Liver (tissue), 3 donors: ENCODE data around the gene FBXO34.

Experiments
- ATF3 ChIP-seq: IDR thresholded peaks from 2 replicates; pipeline ENCODE4 v1.6.1; 2016; ENCODE audit warnings: antibody characterized with exemption
- EGR1 ChIP-seq, 2 donors: IDR thresholded peaks; 2 replicates each; pipeline ENCODE4 v1.6.1; 2016 to 2018; ENCODE audit warnings: antibody characterized with exemption in 2 of 2, low read depth in 2 of 2
- GABPA ChIP-seq, 2 donors: IDR thresholded peaks in 1 of 2; conservative IDR thresholded peaks in 1 of 2; 2 replicates each; pipeline ENCODE4 v1.6.1; 2016; ENCODE audit warnings: antibody characterized with exemption in 2 of 2, mild to moderate bottlenecking in 1 of 2, moderate library complexity in 1 of 2
- HNF4G ChIP-seq: IDR thresholded peaks from 2 replicates; pipeline ENCODE4 v1.6.1; 2016; ENCODE audit warnings: antibody characterized with exemption
- MAX ChIP-seq: IDR thresholded peaks from 2 replicates; pipeline ENCODE4 v1.6.1; 2016; ENCODE audit warnings: antibody characterized with exemption
- RAD21 ChIP-seq, 2 donors: IDR thresholded peaks; 2 replicates each; pipeline ENCODE4 v1.6.1; 2016; ENCODE audit warnings: antibody characterized with exemption in 2 of 2, mild to moderate bottlenecking in 2 of 2
- REST ChIP-seq: IDR thresholded peaks from 2 replicates; pipeline ENCODE4 v1.6.1; 2016; ENCODE audit warnings: antibody characterized with exemption, mild to moderate bottlenecking
- SP1 ChIP-seq: IDR thresholded peaks from 2 replicates; pipeline ENCODE4 v1.6.1; 2018; ENCODE audit warnings: antibody characterized with exemption, mild to moderate bottlenecking
- TAF1 ChIP-seq: conservative IDR thresholded peaks from 2 replicates; pipeline ENCODE4 v1.6.1; 2016; ENCODE audit warnings: antibody characterized with exemption, mild to moderate bottlenecking
- YY1 ChIP-seq: IDR thresholded peaks from 2 replicates; pipeline ENCODE4 v1.6.1; 2016; ENCODE audit warnings: antibody characterized with exemption, mild to moderate bottlenecking
- ZBTB33 ChIP-seq: IDR thresholded peaks from 2 replicates; pipeline ENCODE4 v1.6.1; 2016; ENCODE audit warnings: antibody characterized with exemption
- TF ChIP-seq, protein P1 (sequence below): fragments of 150-350 bp; IDR thresholded peaks from 2 replicates; pipeline ENCODE4 v1.5.1; 2017; ENCODE audit warnings: improper control_type of control experiment, low read depth, low read length; ENCODE audit not compliant: missing input control
- donor health status: healthy.
- donor health status: healthy.

DNA sequence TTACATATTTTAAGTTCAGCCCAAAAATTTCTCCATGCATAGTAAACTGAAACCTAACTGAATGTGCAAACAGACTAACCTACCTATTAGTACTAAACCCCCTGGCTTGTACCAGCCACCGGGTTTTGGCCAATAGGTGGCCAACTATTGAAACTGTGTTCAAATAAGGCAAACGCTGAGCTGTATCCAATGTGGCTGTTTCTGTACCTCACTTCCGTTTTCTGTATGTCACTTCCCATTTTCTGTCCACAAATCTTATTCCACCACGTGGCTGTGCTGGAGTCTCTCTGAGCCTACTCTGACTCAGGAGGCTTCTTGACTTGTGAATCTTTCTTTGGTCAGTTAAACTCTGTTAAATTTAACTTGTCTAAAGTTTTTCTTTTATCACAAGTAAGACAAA is 6.0 kb upstream of the FBXO34 start:
- TF ChIP-seq TAF1 (no peak), ZBTB33 (no peak), REST (no peak), RAD21 (IDR thresholded peaks at IDR 0.05) (no peak), SP1 (no peak), YY1 (no peak), HNF4G (no peak), MAX (no peak), ATF3 (no peak), EGR1 (IDR thresholded peaks at IDR 0.05; ENCODE audit: low read depth in 2 of 2) (no peak), GABPA (IDR thresholded peaks at IDR 0.05 in 1 of 2, conservative IDR thresholded peaks at IDR 0.05 in 1 of 2) (no peak)
- TF ChIP-seq, protein P1, sequence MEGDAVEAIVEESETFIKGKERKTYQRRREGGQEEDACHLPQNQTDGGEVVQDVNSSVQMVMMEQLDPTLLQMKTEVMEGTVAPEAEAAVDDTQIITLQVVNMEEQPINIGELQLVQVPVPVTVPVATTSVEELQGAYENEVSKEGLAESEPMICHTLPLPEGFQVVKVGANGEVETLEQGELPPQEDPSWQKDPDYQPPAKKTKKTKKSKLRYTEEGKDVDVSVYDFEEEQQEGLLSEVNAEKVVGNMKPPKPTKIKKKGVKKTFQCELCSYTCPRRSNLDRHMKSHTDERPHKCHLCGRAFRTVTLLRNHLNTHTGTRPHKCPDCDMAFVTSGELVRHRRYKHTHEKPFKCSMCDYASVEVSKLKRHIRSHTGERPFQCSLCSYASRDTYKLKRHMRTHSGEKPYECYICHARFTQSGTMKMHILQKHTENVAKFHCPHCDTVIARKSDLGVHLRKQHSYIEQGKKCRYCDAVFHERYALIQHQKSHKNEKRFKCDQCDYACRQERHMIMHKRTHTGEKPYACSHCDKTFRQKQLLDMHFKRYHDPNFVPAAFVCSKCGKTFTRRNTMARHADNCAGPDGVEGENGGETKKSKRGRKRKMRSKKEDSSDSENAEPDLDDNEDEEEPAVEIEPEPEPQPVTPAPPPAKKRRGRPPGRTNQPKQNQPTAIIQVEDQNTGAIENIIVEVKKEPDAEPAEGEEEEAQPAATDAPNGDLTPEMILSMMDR = no peak
